AG08395 (cell line): ENCODE data around the gene RUSF1.
"Not testable (repeated sequence)": the region's sequence is repeated elsewhere in the genome, so short reads cannot be mapped to it uniquely, and the experiment has no call there.

Experiments
- DNase-seq: peaks from one replicate; pipeline ENCODE4 v3.0.0; 2012; ENCODE audit warnings: mixed read lengths, low spot score

Gene RUSF1

GRCh38 chr16:31487071-31487719, 21.0 kb downstream of the RUSF1 start:
- no peak for DNase-seq

GRCh38 chr16:31486045-31486444, 22.1 kb downstream of the RUSF1 start:
- no peak for DNase-seq

GRCh38 chr16:31485571-31485970, 22.6 kb downstream of the RUSF1 start:
- no peak for DNase-seq

- no peak for DNase-seq
These were observed 23.6 kb downstream of the RUSF1 start for GRCh38 chr16:31484491-31485171.

- DNase-seq = not testable (repeated sequence)
These were observed 24.1 kb downstream of the RUSF1 start for GRCh38 chr16:31484048-31484447.

- no peak for DNase-seq
These were observed 25.1 kb downstream of the RUSF1 start, which contains the start of gene SLC5A2 for GRCh38 chr16:31483081-31483480. Gene SLC5A2, plus strand, starts transcription at chr16:31483123. Its CDS starts 14 bp downstream, at chr16:31483137.

GRCh38 chr16:31480851-31481536, 27.2 kb downstream of the RUSF1 start:
- DNase-seq = no peak

- no peak for DNase-seq
These were observed 28.4 kb downstream of the RUSF1 start for GRCh38 chr16:31479751-31480150.

GRCh38 chr16:31478956-31479355, 29.2 kb downstream of the RUSF1 start:
- no peak for DNase-seq

- DNase-seq = no peak
These were observed 30.7 kb downstream of the RUSF1 start for GRCh38 chr16:31477220-31478216.

GRCh38 chr16:31476303-31477219, 31.6 kb downstream of the RUSF1 start:
- no peak for DNase-seq

- no peak for DNase-seq
These were observed 32.3 kb downstream of the RUSF1 start for GRCh38 chr16:31475946-31476302.

GRCh38 chr16:31474773-31475738, 33.1 kb downstream of the RUSF1 start:
- DNase-seq = no peak

- DNase-seq = peak; percentile 93
These were observed 33.9 kb downstream of the RUSF1 start for GRCh38 chr16:31474173-31474714.

- DNase-seq = no peak
These were observed 34.8 kb downstream of the RUSF1 start for GRCh38 chr16:31473264-31473984.

GRCh38 chr16:31472709-31473203, 35.4 kb downstream of the RUSF1 start:
- peak; percentile 98 for DNase-seq

GRCh38 chr16:31471875-31472708, 36.1 kb downstream of the RUSF1 start, which contains the start of gene TGFB1I1:
Gene TGFB1I1, plus strand, starts transcription at chr16:31472152. Its CDS starts 37 bp downstream, at chr16:31472189.
- DNase-seq = peak; percentile 91
